NCI-H82 (cell line): ENCODE results near the gene MTRF1L.
"Not testable (repeated sequence)": the region's sequence is repeated elsewhere in the genome, so short reads cannot be mapped to it uniquely, and the experiment has no call there.

Experiments
- DNase-seq: peaks from one replicate; lab custom pipeline; 2025; lab: John Stamatoyannopoulos, UW

MTRF1L gene

GRCh38 chr6:152969688-152970418 lies 32.7 kb downstream of the MTRF1L start:
- DNase-seq = peak; percentile 34

GRCh38 chr6:152966168-152966894 lies 36.2 kb downstream of the MTRF1L start:
- not testable (repeated sequence) for DNase-seq

- DNase-seq = no peak
Observed at GRCh38 chr6:152959333-152959732, 43.2 kb downstream of the MTRF1L start.

- no peak for DNase-seq
Observed at GRCh38 chr6:152957796-152958195, 44.7 kb downstream of the MTRF1L start.

GRCh38 chr6:152954443-152954842 lies 48.1 kb downstream of the MTRF1L start:
- peak; percentile 23 for DNase-seq

GRCh38 chr6:152952866-152953509 lies 49.5 kb downstream of the MTRF1L start:
- peak; percentile 49 for DNase-seq

GRCh38 chr6:152952045-152952444 lies 50.5 kb downstream of the MTRF1L start:
- DNase-seq = no peak

GRCh38 chr6:152950240-152950639 lies 52.3 kb downstream of the MTRF1L start:
- no peak for DNase-seq

GRCh38 chr6:152948150-152948768 lies 54.2 kb downstream of the MTRF1L start:
- DNase-seq = peak; percentile 73

DNA sequence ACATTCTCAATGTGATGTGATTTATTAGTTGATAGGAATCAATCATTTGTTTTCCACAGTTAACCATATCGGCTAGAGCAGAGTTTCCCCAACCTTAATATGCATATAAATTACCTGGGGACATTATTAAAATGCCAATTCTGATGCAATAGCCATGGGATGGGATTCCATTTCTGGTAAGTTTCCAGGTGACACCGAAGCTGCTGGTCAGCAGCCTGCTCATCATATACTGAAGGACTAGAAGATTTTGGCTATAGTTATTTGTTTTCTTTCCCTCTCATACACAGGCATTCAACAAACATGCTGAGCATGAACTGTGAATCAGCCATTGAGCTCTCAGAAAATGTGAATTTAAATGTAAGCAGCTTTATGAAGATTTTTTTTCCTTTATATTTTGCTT lies 55.5 kb downstream of the MTRF1L start:
- no peak for DNase-seq

GRCh38 chr6:152946484-152946883 lies 56.0 kb downstream of the MTRF1L start:
- DNase-seq = no peak

DNA sequence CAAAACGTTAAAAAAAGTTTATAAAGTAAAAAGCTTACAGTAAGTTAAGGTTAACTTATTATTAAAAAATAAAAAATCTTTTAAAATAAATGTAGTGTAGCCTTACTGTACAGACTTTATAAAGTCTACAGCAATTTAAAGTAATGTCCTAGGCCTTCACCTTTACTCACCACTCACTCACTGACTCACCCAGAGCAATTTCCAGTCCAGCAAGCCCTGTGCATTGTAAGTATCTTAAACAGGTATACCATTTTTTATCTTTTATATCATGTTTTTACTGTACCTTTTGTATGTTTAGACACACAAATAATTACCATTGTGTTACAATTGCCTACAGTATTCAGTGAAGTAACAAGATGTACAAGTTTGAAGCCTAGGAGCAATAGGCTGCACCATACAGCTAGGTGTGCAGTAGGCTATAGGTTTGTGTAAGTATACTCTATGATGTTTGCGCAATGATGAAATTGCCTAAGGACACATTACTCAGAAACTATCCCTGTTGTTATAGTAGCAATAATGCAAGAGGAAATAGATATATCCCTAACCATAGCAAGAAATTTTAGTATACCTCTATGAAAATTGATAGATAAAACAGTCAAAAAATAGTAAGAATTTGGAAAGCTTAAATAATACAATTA lies 59.1 kb downstream of the MTRF1L start:
- DNase-seq = no peak

GRCh38 chr6:152942319-152942869 lies 60.1 kb downstream of the MTRF1L start:
- DNase-seq = no peak

DNA sequence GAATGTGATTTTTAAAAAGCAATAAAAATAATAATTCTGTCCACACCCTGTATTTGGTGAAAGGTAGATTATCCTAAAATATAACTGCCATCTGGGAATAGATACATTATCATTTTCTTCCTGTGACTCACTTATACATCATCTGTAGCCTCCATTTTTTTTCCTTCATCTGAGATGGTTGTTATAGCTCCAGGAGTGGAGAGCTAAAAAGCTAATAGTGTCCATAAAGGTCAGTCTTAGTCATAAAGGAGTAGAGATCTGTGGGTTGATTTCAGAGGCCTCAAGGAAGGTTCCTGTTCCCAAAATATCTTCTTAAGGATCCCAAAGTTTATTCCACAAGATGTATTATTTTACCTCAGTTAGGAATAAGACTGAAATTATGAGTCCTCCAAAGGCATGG lies 60.8 kb downstream of the MTRF1L start:
- no peak for DNase-seq
